Measurements from ENCODE around the gene PHF14.

GRCh38 chr7:11127114-11127785, 153.6 kb downstream of the PHF14 start:
- TF ChIP-seq CTCF (IDR thresholded peaks at IDR 0.05; ENCODE audit: extremely low read depth in 1 of 2, insufficient read depth in 1 of 2, low read depth in 1 of 2, low read length in 2 of 2) (no peak), EZH2 (IDR thresholded peaks at IDR 0.05; ENCODE audit: borderline replicate concordance, low read depth, low read length, severe bottlenecking) (no peak), POLR2A (IDR thresholded peaks at IDR 0.05; ENCODE audit: low read depth, low read length) (no peak), POLR2AphosphoS5 (IDR thresholded peaks at IDR 0.05; ENCODE audit: insufficient read depth, low read depth, low read length) (no peak), JUN (IDR thresholded peaks at IDR 0.05; ENCODE audit: borderline replicate concordance, insufficient read depth, insufficient read length, low read depth) (no peak)
